Measurements from ENCODE around the gene NT5DC3. TPM values are rescaled to one million over a fixed set of nuclear protein-coding genes. Genes with fewer than 3 reads are reported as not detected.

The NT5DC3 gene
- total and polyA plus RNA-seq, 8 donors = 2.6 to 6.4 (median 4.0) TPM

- FAIRE-seq = no peak
These were observed 40.9 kb downstream of the NT5DC3 start for GRCh38 chr12:103799857-103800771.

GRCh38 chr12:103799504-103799856, 41.6 kb downstream of the NT5DC3 start:
- peak overlapping the region in 3 of 4 donors; percentile 50 to 71 (median 68) for H3K27ac ChIP-seq

More at GRCh38 chr12:103799857-103800771, 40.9 kb downstream of the NT5DC3 start:
- peaks cover 6 to 20% (median 17%) of the 10 kb centered on the region in 3 donors for H3K4me1 ChIP-seq
- H3K36me3 ChIP-seq = no peaks in the 10 kb centered on the region
- DNase-seq (peak; percentile 55 to 78 (median 68)), ATAC-seq (peak; percentile 71 to 85 (median 82))
- WGBS, 2 donors = 7 to 10% methylated on average over 16 of the region's 16 CpGs
- intact Hi-C loops (cut with DNase I) = no loop called here
- H3K4me3 ChIP-seq = peak overlapping the region in 2 of 4 donors; percentile 2 to 15
- peak overlapping the region; percentile 40 to 71 (median 59) for H3K27ac ChIP-seq
- H3K9me3 ChIP-seq = no peaks in the 10 kb centered on the region
- no peaks in the 10 kb centered on the region for H3K27me3 ChIP-seq
- no peak for TF ChIP-seq CTCF (IDR thresholded peaks at IDR 0.05)

GRCh38 chr12:103798586-103798985, 42.4 kb downstream of the NT5DC3 start:
- no peak for TF ChIP-seq CTCF (IDR thresholded peaks at IDR 0.05)
- ATAC-seq = no peak
- Histone ChIP-seq H3K36me3 (peaks cover 0 to 2% (median 0%) of the 10 kb centered on the region in 3 donors), H3K4me1 (peaks cover 6 to 17% (median 12%) of the 10 kb centered on the region in 3 donors), H3K27ac (no peak overlapping the region), H3K9me3 (no peaks in the 10 kb centered on the region), H3K27me3 (no peaks in the 10 kb centered on the region), H3K4me3 (no peak overlapping the region)
- no peak for DNase-seq
- 93 to 96% methylated on average over 4 of the region's 4 CpGs for WGBS, 2 donors
- FAIRE-seq = no peak
- intact Hi-C loops (cut with DNase I) = no loop called here

More at GRCh38 chr12:103799504-103799856, 41.6 kb downstream of the NT5DC3 start:
- FAIRE-seq (no peak), ATAC-seq (peak in 2 of 4 donors; percentile 7 to 18), DNase-seq (no peak)
- H3K9me3 ChIP-seq = no peaks in the 10 kb centered on the region
- no peak for TF ChIP-seq CTCF (IDR thresholded peaks at IDR 0.05)
- WGBS, 2 donors = 81 to 84% methylated on average over 4 of the region's 4 CpGs
- H3K4me3 ChIP-seq = no peak overlapping the region
- intact Hi-C loops (cut with DNase I) = no loop called here
- H3K36me3 ChIP-seq = no peaks in the 10 kb centered on the region
- no peaks in the 10 kb centered on the region for H3K27me3 ChIP-seq
- H3K4me1 ChIP-seq = peaks cover 6 to 17% (median 13%) of the 10 kb centered on the region in 3 donors

- DNase-seq (no peak), FAIRE-seq (no peak), ATAC-seq (no peak)
- 63 to 75% methylated on average over 4 of the region's 4 CpGs for WGBS, 2 donors
- peaks cover 0 to 16% (median 0%) of the 10 kb centered on the region in 3 donors for H3K36me3 ChIP-seq
- H3K4me3 ChIP-seq = no peak overlapping the region
- intact Hi-C loops (cut with DNase I) = no loop called here
- H3K27me3 ChIP-seq = no peaks in the 10 kb centered on the region
- peaks cover 2 to 5% (median 3%) of the 10 kb centered on the region in 3 donors for H3K4me1 ChIP-seq
- no peak for TF ChIP-seq CTCF (IDR thresholded peaks at IDR 0.05)
- no peaks in the 10 kb centered on the region for H3K9me3 ChIP-seq
- H3K27ac ChIP-seq = no peak overlapping the region
These were observed 46.5 kb downstream of the NT5DC3 start for GRCh38 chr12:103794309-103795213.
